K562 (cell line): Measurements from ENCODE around the gene NDUFAF8. TPM values are rescaled to one million over a fixed set of nuclear protein-coding genes. Genes with fewer than 3 reads are reported as not detected.
A peak's percentile ranks its signal among the peaks of the same experiment; 100 is the strongest.

ENCODE experiments used
- ATAC-seq: fragments of 200-7000 bp; cut with Tn5 transposase; 3 replicates; pipeline ENCODE4 v1.9.1; 2020; ENCODE audit warnings: moderate library complexity
- BruUV-seq: library from RNA; stranded (reverse); fragments of 400-500 nt; replicated peaks from 2 replicates; lab custom pipeline; 2021; lab: Mats Ljungman, UMichigan
- CTCF ChIA-PET: fragments of 300-600 bp; formaldehyde crosslinking; extraction: SDS; loops from one replicate; lab custom pipeline; 2021; ENCODE audit warnings: low intra/inter-chr PET ratio; lab: Yijun Ruan, JAX
- POLR2A ChIA-PET: fragments of 300-600, 350-650 bp; sonication (Branson Sonifier 250); formaldehyde crosslinking; extraction: SDS; loops from one replicate; lab custom pipeline; 2021; ENCODE audit warnings: antibody characterized with exemption, inconsistent platforms; lab: Yijun Ruan, JAX
- DNase-seq, 4 experiments: peaks; one replicate each; pipeline versions ENCODE4 v3.0.0 to v3.0.0-alpha.2; 2011 to 2018; ENCODE audit warnings: low spot score in 3 of 4, mixed read lengths in 3 of 4; ENCODE audit errors: extremely low read depth in 1 of 4
- FAIRE-seq: peaks from 2 replicates; lab custom pipeline; 2011; peaks lifted over from hg19 to GRCh38; lab: Jason Lieb, UNC
- H2AFZ ChIP-seq: 2 replicates; pipeline ENCODE4 v1.6.0; 2011; ENCODE audit warnings: low read depth, low read length, control low read depth, inconsistent platforms
- H3K27ac ChIP-seq: fragments of 200-600 bp; 3 replicates; pipeline ENCODE4 v1.8.0; 2011; ENCODE audit warnings: low read depth, mild to moderate bottlenecking, control low read depth, inconsistent platforms, low read length, moderate library complexity, mixed read lengths; ENCODE audit errors: extremely low read depth
- H3K27me3 ChIP-seq, 2 experiments: fragments of 300-600 bp in 1 of 2; 2 replicates in 1 of 2; 3 replicates in 1 of 2; pipeline versions ENCODE4 v1.6.0 to v1.8.0; 2011; ENCODE audit warnings: inconsistent platforms in 2 of 2, low read length in 2 of 2, mild to moderate bottlenecking in 1 of 2, mixed read lengths in 1 of 2, moderate library complexity in 1 of 2; ENCODE audit not compliant: control insufficient read depth in 2 of 2, insufficient read depth in 2 of 2
- H3K36me3 ChIP-seq: fragments of 300-600 bp; 3 replicates; pipeline ENCODE4 v1.8.0; 2011; ENCODE audit warnings: mild to moderate bottlenecking, low read length, inconsistent platforms; ENCODE audit not compliant: control insufficient read depth, insufficient read depth
- H3K4me1 ChIP-seq, 2 experiments: fragments of 200-600 bp in 1 of 2; replicated peaks in 1 of 2; 2 replicates in 1 of 2; 3 replicates in 1 of 2; pipeline versions ENCODE4 v1.5.1 to v1.8.0; 2011; ENCODE audit warnings: inconsistent platforms in 2 of 2, low read length in 2 of 2, mild to moderate bottlenecking in 1 of 2, mixed read lengths in 1 of 2, moderate library complexity in 1 of 2; ENCODE audit not compliant: control insufficient read depth in 2 of 2, insufficient read depth in 2 of 2
- H3K4me2 ChIP-seq: 2 replicates; pipeline ENCODE4 v1.6.1; 2011; ENCODE audit warnings: low read length, control low read depth, inconsistent platforms, mixed read lengths; ENCODE audit not compliant: insufficient read depth
- H3K4me3 ChIP-seq: fragments of 200-600 bp; sonication (generic), shearing (Covaris generic); 2 replicates; pipeline ENCODE4 v1.5.1; 2016; ENCODE audit warnings: control low read depth, inconsistent platforms
- H3K79me2 ChIP-seq: fragments of 200-600 bp; 3 replicates; pipeline ENCODE4 v1.8.0; 2011; ENCODE audit warnings: low read length, inconsistent platforms; ENCODE audit not compliant: control insufficient read depth, insufficient read depth
- H3K9ac ChIP-seq, 2 experiments: 2 replicates each; pipeline versions ENCODE4 v1.6.0 to v1.6.1; 2011; ENCODE audit warnings: low read depth in 2 of 2, low read length in 2 of 2, control low read depth in 1 of 2, inconsistent platforms in 1 of 2, mild to moderate bottlenecking in 1 of 2, mixed read lengths in 1 of 2; ENCODE audit not compliant: insufficient read depth in 1 of 2
- H3K9me1 ChIP-seq: one replicate; pipeline ENCODE4 v1.6.0; 2011; ENCODE audit warnings: inconsistent platforms, mild to moderate bottlenecking, low read length, moderate library complexity; ENCODE audit not compliant: control insufficient read depth, insufficient read depth
- H3K9me3 ChIP-seq: replicated peaks from 2 replicates; pipeline ENCODE4 v1.5.1; 2011; ENCODE audit warnings: low read depth, low read length, inconsistent platforms; ENCODE audit not compliant: control insufficient read depth, insufficient read depth
- H4K20me1 ChIP-seq: replicated peaks from 2 replicates; pipeline ENCODE4 v1.6.1; 2011; ENCODE audit warnings: low read length, inconsistent platforms, mixed read lengths; ENCODE audit not compliant: control insufficient read depth, insufficient read depth
- CCNT2 ChIP-seq: IDR thresholded peaks from 2 replicates; pipeline ENCODE4 v1.6.1; 2011; ENCODE audit warnings: borderline replicate concordance, low read depth, mild to moderate bottlenecking, moderate library complexity, mixed read lengths, low read length; ENCODE audit not compliant: insufficient read length; ENCODE audit errors: extremely low read depth
- ERF ChIP-seq: fragments of 450-650 bp; formaldehyde crosslinking; IDR thresholded peaks from 2 replicates; pipeline ENCODE4 v1.4.0; 2020; ENCODE audit warnings: mild to moderate bottlenecking, mixed read lengths
- KAT7 ChIP-seq: sonication (generic); formaldehyde crosslinking; IDR thresholded peaks from 2 replicates; pipeline ENCODE4 v1.8.0; 2022; ENCODE audit warnings: missing genetic modification reagents, mild to moderate bottlenecking, borderline replicate concordance
- MAZ ChIP-seq, 2 experiments: fragments of 450-650 bp in 1 of 2; sonication (generic) in 1 of 2; formaldehyde crosslinking; IDR thresholded peaks in 1 of 2; conservative IDR thresholded peaks in 1 of 2; 2 replicates each; pipeline versions ENCODE4 v1.4.0 to v1.5.0; 2020; ENCODE audit warnings: mild to moderate bottlenecking in 1 of 2, missing genetic modification reagents in 1 of 2
- NONO ChIP-seq, 2 experiments: fragments of 200-400 bp in 1 of 2; fragments of 450-650 bp in 1 of 2; formaldehyde crosslinking in 1 of 2; IDR thresholded peaks; 2 replicates each; pipeline ENCODE4 v1.6.1; 2017; ENCODE audit warnings: low read depth in 2 of 2, mild to moderate bottlenecking in 2 of 2, moderate library complexity in 2 of 2, low read length in 1 of 2
- SIN3B ChIP-seq: fragments of 450-650 bp; IDR thresholded peaks from 2 replicates; pipeline ENCODE4 v1.6.1; 2017; ENCODE audit warnings: low read depth, mild to moderate bottlenecking, moderate library complexity
- TGIF2 ChIP-seq: sonication (generic); formaldehyde crosslinking; IDR thresholded peaks from 2 replicates; pipeline ENCODE4 v1.8.1; 2022; ENCODE audit warnings: mild to moderate bottlenecking, missing genetic modification reagents, moderate library complexity
- ZNF197 ChIP-seq: fragments of 200-800 bp; sonication (Bioruptor generic); IDR thresholded peaks from 2 replicates; pipeline ENCODE4 v1.6.1; 2016; ENCODE audit warnings: low read depth, missing genetic modification characterization, missing compliant biosample characterization
- ZNF76 ChIP-seq: fragments of 250-450 bp; sonication (Bioruptor Pico); IDR thresholded peaks from 2 replicates; pipeline ENCODE4 v1.4.0; 2020; ENCODE audit warnings: mild to moderate bottlenecking, moderate library complexity, borderline replicate concordance
- WGBS: fragments of 100-300 bp; shearing (Covaris generic); methylation state at CpG from one replicate; pipeline ENCODE4 v1.1.6; 2016; ENCODE audit warnings: low coverage, mixed read lengths; ENCODE audit not compliant: insufficient coverage; ENCODE audit errors: missing lambda C conversion rate; 5-methylcytosine and 5-hydroxymethylcytosine counted together
- in situ Hi-C: fragments of 300-500 bp; cut with MboI; formaldehyde crosslinking; loops from 4 replicates; pipeline ENCODE4 v1.15.0; 2018; ENCODE audit warnings: inconsistent platforms, mixed read lengths
- intact Hi-C: fragments of 100-400 bp; cut with micrococcal nuclease; formaldehyde crosslinking; loops from 2 replicates; pipeline ENCODE4 v1.14.2; 2022
- polyA plus RNA-seq, 8 experiments: library from polyadenylated mRNA; depleted of rRNA in 4 of 8; stranded (reverse) in 5 of 8; unstranded in 3 of 8; fragments of >200 nt; fragmentation: Nextera tagmentation in 2 of 8; fragmentation: Illumina TruSeq in 1 of 8; extraction: Ambion mirVana in 2 of 8; extraction: Trizol in 1 of 8; gene quantifications; 2 replicates each; pipeline versions ENCODE4 v1.2.1 to v1.2.3, GENCODE V29; 2011 to 2014; ENCODE audit warnings: inconsistent platforms in 1 of 8, missing spikeins in 1 of 8
- total RNA-seq, 7 experiments: library from RNA; depleted of rRNA in 6 of 7; stranded (reverse); fragments of >200 nt in 6 of 7; fragmentation: Illumina TruSeq in 2 of 7; extraction: Trizol in 2 of 7; gene quantifications; 2 replicates each; pipeline versions ENCODE4 v1.2.1 to v1.2.3, GENCODE V29; 2011 to 2021; ENCODE audit warnings: low replicate concordance in 1 of 7
- TF ChIP-seq, protein P1 (sequence below): fragments of 250-450 bp; sonication (Bioruptor Pico); IDR thresholded peaks from 2 replicates; pipeline ENCODE4 v1.9.0; 2021; ENCODE audit warnings: mild to moderate bottlenecking, inconsistent platforms
- TF ChIP-seq, protein P2 (sequence below): fragments of 250-450 bp; sonication (Bioruptor Pico); IDR thresholded peaks from 2 replicates; pipeline ENCODE4 v1.4.0; 2020
- TF ChIP-seq, protein P3 (sequence below): sonication (generic); formaldehyde crosslinking; IDR thresholded peaks from 2 replicates; pipeline ENCODE4 v1.8.0; 2022; ENCODE audit warnings: mild to moderate bottlenecking, missing genetic modification reagents

The NDUFAF8 gene
- total and polyA plus RNA-seq, 9 of the 15 experiments (the other 6 are each of a cell fraction or from before 2014, with no cell fraction given) = 13.5 to 144 (median 90.0) TPM

DNA sequence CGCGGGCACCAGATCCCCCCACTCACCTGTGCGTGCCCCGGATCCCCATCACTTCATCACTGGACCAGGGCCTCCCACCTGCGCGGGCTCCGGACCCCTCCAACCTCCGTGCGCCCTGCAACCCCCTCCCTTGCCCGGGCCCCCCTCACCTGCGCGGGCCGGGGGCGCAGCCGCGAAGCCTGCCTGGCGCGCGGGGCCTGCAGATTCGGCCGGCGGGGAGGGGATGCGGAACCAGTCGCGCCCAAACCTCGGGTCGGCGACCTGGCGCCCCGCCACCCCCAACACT is 16.6 kb upstream of the NDUFAF8 start:
- ATAC-seq (no peak), FAIRE-seq (no peak), DNase-seq (no peak)
- Histone ChIP-seq H3K79me2 (peaks cover 5% of the 10 kb centered on the region; the same call in 2 of the 3 replicates), H3K36me3 (peaks cover 5% of the 10 kb centered on the region; the same call in 1 of the 3 replicates), H3K9ac (peak overlapping the region; percentile 59 to 89; a peak in 3 of 4 replicates), H3K9me1 (no peaks in the 10 kb centered on the region), H3K4me2 (peak overlapping the region; percentile 82), H4K20me1 (no peaks in the 10 kb centered on the region), H3K4me3 (peak overlapping the region; percentile 93), H3K27ac (peak overlapping the region; percentile 49; the same call in 2 of the 3 replicates), H2AFZ (peak overlapping the region; percentile 89), H3K4me1 (peaks cover 10 to 42% of the 10 kb centered on the region in 2 experiments), H3K9me3 (no peaks in the 10 kb centered on the region), H3K27me3 (no peaks in the 10 kb centered on the region)
- BruUV-seq = no TSS peak
- intact Hi-C loops (loop anchor here (10.0 kb wide), 1 partner anchor 238 kb away; no protein-coding TSS in a partner anchor), in situ Hi-C loops (no loop called here)
- ChIA-PET POLR2A (interaction anchor here (0.5 to 1.0 kb wide), 7 partner anchors 11 to 481 kb away, joined by 3 to 4 read pairs (median 3); partner anchors contain the start of genes ACTG1, MRPL12, NDUFAF8 and TEPSIN), CTCF (no interaction called here)
- WGBS = 0% methylated on average over 9 of the region's 30 CpGs
- peak; percentile 20; the same call in 1 of the 2 replicates for TF ChIP-seq SIN3B
- TF ChIP-seq TGIF2 (CRISPR knock-in tag) = peak; percentile 65; the same call in 1 of the 2 replicates
- TF ChIP-seq ZNF76 (CRISPR knock-in tag) = no peak
- peak in 1 of 2 experiments; percentile 19; a peak in 1 of 4 replicates for TF ChIP-seq MAZ (CRISPR knock-in tag; conservative IDR thresholded peaks at IDR 0.05 in 1 of 2, IDR thresholded peaks at IDR 0.05 in 1 of 2)
- TF ChIP-seq, protein P1, sequence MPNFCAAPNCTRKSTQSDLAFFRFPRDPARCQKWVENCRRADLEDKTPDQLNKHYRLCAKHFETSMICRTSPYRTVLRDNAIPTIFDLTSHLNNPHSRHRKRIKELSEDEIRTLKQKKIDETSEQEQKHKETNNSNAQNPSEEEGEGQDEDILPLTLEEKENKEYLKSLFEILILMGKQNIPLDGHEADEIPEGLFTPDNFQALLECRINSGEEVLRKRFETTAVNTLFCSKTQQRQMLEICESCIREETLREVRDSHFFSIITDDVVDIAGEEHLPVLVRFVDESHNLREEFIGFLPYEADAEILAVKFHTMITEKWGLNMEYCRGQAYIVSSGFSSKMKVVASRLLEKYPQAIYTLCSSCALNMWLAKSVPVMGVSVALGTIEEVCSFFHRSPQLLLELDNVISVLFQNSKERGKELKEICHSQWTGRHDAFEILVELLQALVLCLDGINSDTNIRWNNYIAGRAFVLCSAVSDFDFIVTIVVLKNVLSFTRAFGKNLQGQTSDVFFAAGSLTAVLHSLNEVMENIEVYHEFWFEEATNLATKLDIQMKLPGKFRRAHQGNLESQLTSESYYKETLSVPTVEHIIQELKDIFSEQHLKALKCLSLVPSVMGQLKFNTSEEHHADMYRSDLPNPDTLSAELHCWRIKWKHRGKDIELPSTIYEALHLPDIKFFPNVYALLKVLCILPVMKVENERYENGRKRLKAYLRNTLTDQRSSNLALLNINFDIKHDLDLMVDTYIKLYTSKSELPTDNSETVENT (CRISPR knock-in tag) = 0 out of 2 replicates have a peak, but pooled peaks have one; percentile 28
- TF ChIP-seq, protein P2, sequence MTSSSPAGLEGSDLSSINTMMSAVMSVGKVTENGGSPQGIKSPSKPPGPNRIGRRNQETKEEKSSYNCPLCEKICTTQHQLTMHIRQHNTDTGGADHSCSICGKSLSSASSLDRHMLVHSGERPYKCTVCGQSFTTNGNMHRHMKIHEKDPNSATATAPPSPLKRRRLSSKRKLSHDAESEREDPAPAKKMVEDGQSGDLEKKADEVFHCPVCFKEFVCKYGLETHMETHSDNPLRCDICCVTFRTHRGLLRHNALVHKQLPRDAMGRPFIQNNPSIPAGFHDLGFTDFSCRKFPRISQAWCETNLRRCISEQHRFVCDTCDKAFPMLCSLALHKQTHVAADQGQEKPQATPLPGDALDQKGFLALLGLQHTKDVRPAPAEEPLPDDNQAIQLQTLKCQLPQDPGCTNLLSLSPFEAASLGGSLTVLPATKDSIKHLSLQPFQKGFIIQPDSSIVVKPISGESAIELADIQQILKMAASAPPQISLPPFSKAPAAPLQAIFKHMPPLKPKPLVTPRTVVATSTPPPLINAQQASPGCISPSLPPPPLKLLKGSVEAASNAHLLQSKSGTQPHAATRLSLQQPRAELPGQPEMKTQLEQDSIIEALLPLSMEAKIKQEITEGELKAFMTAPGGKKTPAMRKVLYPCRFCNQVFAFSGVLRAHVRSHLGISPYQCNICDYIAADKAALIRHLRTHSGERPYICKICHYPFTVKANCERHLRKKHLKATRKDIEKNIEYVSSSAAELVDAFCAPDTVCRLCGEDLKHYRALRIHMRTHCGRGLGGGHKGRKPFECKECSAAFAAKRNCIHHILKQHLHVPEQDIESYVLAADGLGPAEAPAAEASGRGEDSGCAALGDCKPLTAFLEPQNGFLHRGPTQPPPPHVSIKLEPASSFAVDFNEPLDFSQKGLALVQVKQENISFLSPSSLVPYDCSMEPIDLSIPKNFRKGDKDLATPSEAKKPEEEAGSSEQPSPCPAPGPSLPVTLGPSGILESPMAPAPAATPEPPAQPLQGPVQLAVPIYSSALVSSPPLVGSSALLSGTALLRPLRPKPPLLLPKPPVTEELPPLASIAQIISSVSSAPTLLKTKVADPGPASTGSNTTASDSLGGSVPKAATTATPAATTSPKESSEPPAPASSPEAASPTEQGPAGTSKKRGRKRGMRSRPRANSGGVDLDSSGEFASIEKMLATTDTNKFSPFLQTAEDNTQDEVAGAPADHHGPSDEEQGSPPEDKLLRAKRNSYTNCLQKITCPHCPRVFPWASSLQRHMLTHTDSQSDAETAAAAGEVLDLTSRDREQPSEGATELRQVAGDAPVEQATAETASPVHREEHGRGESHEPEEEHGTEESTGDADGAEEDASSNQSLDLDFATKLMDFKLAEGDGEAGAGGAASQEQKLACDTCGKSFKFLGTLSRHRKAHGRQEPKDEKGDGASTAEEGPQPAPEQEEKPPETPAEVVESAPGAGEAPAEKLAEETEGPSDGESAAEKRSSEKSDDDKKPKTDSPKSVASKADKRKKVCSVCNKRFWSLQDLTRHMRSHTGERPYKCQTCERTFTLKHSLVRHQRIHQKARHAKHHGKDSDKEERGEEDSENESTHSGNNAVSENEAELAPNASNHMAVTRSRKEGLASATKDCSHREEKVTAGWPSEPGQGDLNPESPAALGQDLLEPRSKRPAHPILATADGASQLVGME (CRISPR knock-in tag) = 0 out of 2 replicates have a peak, but pooled peaks have one; percentile 27
- no peak for TF ChIP-seq ZNF197 (CRISPR knock-in tag)
- TF ChIP-seq, protein P3, sequence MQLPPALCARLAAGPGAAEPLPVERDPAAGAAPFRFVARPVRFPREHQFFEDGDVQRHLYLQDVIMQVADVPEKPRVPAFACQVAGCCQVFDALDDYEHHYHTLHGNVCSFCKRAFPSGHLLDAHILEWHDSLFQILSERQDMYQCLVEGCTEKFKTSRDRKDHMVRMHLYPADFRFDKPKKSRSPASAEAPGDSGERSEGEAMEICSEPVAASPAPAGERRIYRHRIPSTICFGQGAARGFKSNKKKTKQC (CRISPR knock-in tag) = peak; percentile 33; the same call in 1 of the 2 replicates
- TF ChIP-seq ERF (CRISPR knock-in tag) = 0 out of 2 replicates have a peak, but pooled peaks have one; percentile 66
- TF ChIP-seq KAT7 = peak; percentile 35; the same call in 1 of the 2 replicates
- TF ChIP-seq CCNT2 = no peak
- 0 out of 4 replicates have a peak, but pooled peaks of 1 of the 2 experiments have one; percentile 50 for TF ChIP-seq NONO (IDR thresholded peaks at IDR 0.05; ENCODE audit: low read depth in 2 of 2, low read length in 1 of 2)
